Astrocyte (in vitro differentiated cells and primary cell): Measurements from ENCODE around the gene RASL10B. TPM values are rescaled to one million over a fixed set of nuclear protein-coding genes. Genes with fewer than 3 reads are reported as not detected.

Source experiments
- DNase-seq: peaks from one replicate; pipeline ENCODE4 v3.0.0-alpha.2; 2010; ENCODE audit warnings: low read depth
- FAIRE-seq: peaks from 2 replicates; lab custom pipeline; 2011; peaks lifted over from hg19 to GRCh38; lab: Jason Lieb, UNC
- H2AFZ ChIP-seq: 2 replicates; pipeline ENCODE4 v1.6.0; 2012; ENCODE audit warnings: low read depth, low read length, inconsistent platforms
- H3K27ac ChIP-seq: 2 replicates; pipeline ENCODE4 v1.5.1; 2011; ENCODE audit warnings: low read depth, low read length, inconsistent platforms
- H3K27me3 ChIP-seq: 2 replicates; pipeline ENCODE4 v1.6.0; 2011; ENCODE audit warnings: low read length, inconsistent platforms; ENCODE audit not compliant: insufficient read depth
- H3K36me3 ChIP-seq: 2 replicates; pipeline ENCODE4 v1.5.1; 2011; ENCODE audit warnings: low read length, inconsistent platforms; ENCODE audit not compliant: insufficient read depth
- H3K4me1 ChIP-seq: 2 replicates; pipeline ENCODE4 v1.5.1; 2011; ENCODE audit warnings: low read length, inconsistent platforms; ENCODE audit not compliant: insufficient read depth
- H3K4me2 ChIP-seq: 2 replicates; pipeline ENCODE4 v1.6.0; 2012; ENCODE audit warnings: low read length, inconsistent platforms
- H3K4me3 ChIP-seq: 2 replicates; pipeline ENCODE4 v1.5.1; 2011; ENCODE audit warnings: low read depth, mild to moderate bottlenecking, low read length, inconsistent platforms; ENCODE audit not compliant: insufficient read depth
- H3K79me2 ChIP-seq: 2 replicates; pipeline ENCODE4 v1.6.0; 2012; ENCODE audit warnings: mild to moderate bottlenecking, low read length, inconsistent platforms; ENCODE audit not compliant: insufficient read depth
- H3K9ac ChIP-seq: 2 replicates; pipeline ENCODE4 v1.6.0; 2012; ENCODE audit warnings: mild to moderate bottlenecking, low read length, inconsistent platforms
- H3K9me3 ChIP-seq: 2 replicates; pipeline ENCODE4 v1.5.1; 2012; ENCODE audit warnings: low read depth, mild to moderate bottlenecking, low read length, inconsistent platforms; ENCODE audit not compliant: insufficient read depth
- H4K20me1 ChIP-seq: 2 replicates; pipeline ENCODE4 v1.6.0; 2012; ENCODE audit warnings: low read length, inconsistent platforms; ENCODE audit not compliant: insufficient read depth
- H3K27ac Mint-ChIP-seq: one replicate; pipeline ENCODE4 v1.8.0; 2021; ENCODE audit warnings: mild to moderate bottlenecking, mixed read lengths; ENCODE audit not compliant: unreplicated experiment
- H3K27me3 Mint-ChIP-seq: one replicate; pipeline ENCODE4 v1.8.0; 2021; ENCODE audit warnings: low read depth, mixed read lengths; ENCODE audit not compliant: unreplicated experiment
- H3K36me3 Mint-ChIP-seq: one replicate; pipeline ENCODE4 v1.8.0; 2021; ENCODE audit warnings: low read depth, mixed read lengths; ENCODE audit not compliant: unreplicated experiment
- H3K4me1 Mint-ChIP-seq: one replicate; pipeline ENCODE4 v1.8.0; 2021; ENCODE audit warnings: low read depth, mixed read lengths; ENCODE audit not compliant: unreplicated experiment
- H3K4me3 Mint-ChIP-seq: one replicate; pipeline ENCODE4 v1.8.0; 2021; ENCODE audit warnings: mild to moderate bottlenecking, moderate library complexity, mixed read lengths; ENCODE audit not compliant: unreplicated experiment
- H3K9me3 Mint-ChIP-seq: one replicate; pipeline ENCODE4 v1.8.0; 2021; ENCODE audit warnings: mild to moderate bottlenecking, mixed read lengths; ENCODE audit not compliant: unreplicated experiment
- EZH2 ChIP-seq: IDR thresholded peaks from 2 replicates; pipeline ENCODE4 v1.6.1; 2012; ENCODE audit warnings: mild to moderate bottlenecking, low read length, inconsistent platforms; ENCODE audit not compliant: insufficient read depth
- total RNA-seq: library from RNA; stranded (reverse); gene quantifications from 2 replicates; pipeline ENCODE4 v1.2.1, GENCODE V29; 2021
- TF ChIP-seq, protein P1 (sequence below): IDR thresholded peaks from 2 replicates; pipeline ENCODE4 v1.5.1; 2011; ENCODE audit warnings: low read depth, mild to moderate bottlenecking, inconsistent platforms, low read length, moderate library complexity; ENCODE audit not compliant: insufficient read depth

RASL10B gene
- total RNA-seq, 1 donor from 2014 or later, result 21.7 TPM

DNA sequence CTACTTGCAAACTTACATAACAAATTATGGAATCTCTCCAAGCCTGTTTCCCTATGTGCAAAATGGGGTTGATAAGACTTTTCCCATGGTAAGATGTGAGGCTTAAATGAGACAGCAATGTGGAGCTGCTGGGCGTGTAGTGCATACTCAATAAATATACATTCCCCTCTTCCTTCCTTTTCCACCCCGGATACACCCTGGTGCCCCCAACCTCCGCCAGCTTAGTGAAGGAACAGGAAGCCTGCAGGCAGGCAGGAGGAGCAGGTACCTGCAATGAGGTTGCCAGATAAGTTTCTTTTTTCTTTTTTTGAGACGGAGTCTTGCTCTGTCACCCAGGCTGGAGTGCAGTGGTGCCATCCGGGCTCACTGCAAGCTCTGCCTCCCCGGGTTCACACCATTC lies 44.1 kb downstream of the RASL10B start:
- H3K9ac ChIP-seq, result no peak overlapping the region
- H4K20me1 ChIP-seq, result no peaks in the 10 kb centered on the region
- peaks cover 3% of the 10 kb centered on the region for H3K27me3 ChIP-seq
- H3K36me3 ChIP-seq, result no peaks in the 10 kb centered on the region
- no peaks in the 10 kb centered on the region for H3K9me3 ChIP-seq
- DNase-seq (no peak), FAIRE-seq (no peak)
- peaks cover 25% of the 10 kb centered on the region for H3K4me1 ChIP-seq
- H2AFZ ChIP-seq, result no peak overlapping the region
- no peak overlapping the region for H3K4me3 ChIP-seq
- H3K27ac Mint-ChIP-seq, result no peak overlapping the region
- no peaks in the 10 kb centered on the region for H3K79me2 ChIP-seq
- TF ChIP-seq EZH2, result no peak
- TF ChIP-seq, protein P1, sequence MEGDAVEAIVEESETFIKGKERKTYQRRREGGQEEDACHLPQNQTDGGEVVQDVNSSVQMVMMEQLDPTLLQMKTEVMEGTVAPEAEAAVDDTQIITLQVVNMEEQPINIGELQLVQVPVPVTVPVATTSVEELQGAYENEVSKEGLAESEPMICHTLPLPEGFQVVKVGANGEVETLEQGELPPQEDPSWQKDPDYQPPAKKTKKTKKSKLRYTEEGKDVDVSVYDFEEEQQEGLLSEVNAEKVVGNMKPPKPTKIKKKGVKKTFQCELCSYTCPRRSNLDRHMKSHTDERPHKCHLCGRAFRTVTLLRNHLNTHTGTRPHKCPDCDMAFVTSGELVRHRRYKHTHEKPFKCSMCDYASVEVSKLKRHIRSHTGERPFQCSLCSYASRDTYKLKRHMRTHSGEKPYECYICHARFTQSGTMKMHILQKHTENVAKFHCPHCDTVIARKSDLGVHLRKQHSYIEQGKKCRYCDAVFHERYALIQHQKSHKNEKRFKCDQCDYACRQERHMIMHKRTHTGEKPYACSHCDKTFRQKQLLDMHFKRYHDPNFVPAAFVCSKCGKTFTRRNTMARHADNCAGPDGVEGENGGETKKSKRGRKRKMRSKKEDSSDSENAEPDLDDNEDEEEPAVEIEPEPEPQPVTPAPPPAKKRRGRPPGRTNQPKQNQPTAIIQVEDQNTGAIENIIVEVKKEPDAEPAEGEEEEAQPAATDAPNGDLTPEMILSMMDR, result no peak
- no peak overlapping the region for H3K4me2 ChIP-seq
- no peaks in the 10 kb centered on the region for H3K9me3 Mint-ChIP-seq
- H3K4me3 Mint-ChIP-seq, result no peak overlapping the region
- peaks cover 42% of the 10 kb centered on the region for H3K4me1 Mint-ChIP-seq
- H3K27ac ChIP-seq, result no peak overlapping the region
- peaks cover 10% of the 10 kb centered on the region for H3K27me3 Mint-ChIP-seq
- no peaks in the 10 kb centered on the region for H3K36me3 Mint-ChIP-seq

DNA sequence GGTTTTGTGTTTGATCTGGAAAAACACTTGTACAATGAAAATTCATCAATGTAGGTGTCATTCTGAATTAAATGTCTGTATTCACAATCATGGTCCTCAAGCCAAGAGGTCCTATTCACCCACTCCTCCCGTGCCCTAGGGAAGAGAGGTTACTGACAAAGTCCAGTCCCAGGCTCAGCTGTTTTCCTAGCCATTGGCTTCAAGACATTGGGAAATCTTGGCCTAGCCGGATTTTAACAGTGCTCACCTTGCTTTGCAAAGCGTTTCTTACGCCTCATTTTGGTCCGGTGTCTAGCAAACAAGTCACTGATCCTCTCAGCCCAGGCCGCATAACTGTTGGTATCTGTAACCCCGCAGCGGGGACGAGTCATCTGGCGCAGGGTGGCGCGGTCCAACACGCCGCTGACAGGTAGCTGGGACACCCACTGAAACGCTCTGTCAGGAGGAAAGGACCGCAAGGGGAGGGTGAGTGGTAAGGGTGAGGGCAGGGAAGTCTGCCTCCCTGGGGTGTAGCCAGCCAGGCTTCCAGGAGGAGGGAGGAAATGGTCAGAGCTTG lies 47.3 kb downstream of the RASL10B start:
- Histone ChIP-seq H3K79me2 (no peaks in the 10 kb centered on the region), H3K27me3 (peaks cover 18% of the 10 kb centered on the region), H3K27ac (no peak overlapping the region), H3K9ac (no peak overlapping the region), H3K9me3 (no peaks in the 10 kb centered on the region), H3K4me1 (peaks cover 25% of the 10 kb centered on the region), H3K4me2 (peak overlapping the region; percentile 42), H3K4me3 (no peak overlapping the region), H2AFZ (no peak overlapping the region), H4K20me1 (no peaks in the 10 kb centered on the region), H3K36me3 (no peaks in the 10 kb centered on the region)
- Mint-ChIP-seq H3K27ac (peak overlapping the region; percentile 81), H3K36me3 (no peaks in the 10 kb centered on the region), H3K4me1 (peaks cover 37% of the 10 kb centered on the region), H3K4me3 (no peak overlapping the region), H3K9me3 (no peaks in the 10 kb centered on the region), H3K27me3 (peaks cover 11% of the 10 kb centered on the region)
- DNase-seq, result peak; percentile 30
- no peak for TF ChIP-seq EZH2
- FAIRE-seq, result no peak

DNA sequence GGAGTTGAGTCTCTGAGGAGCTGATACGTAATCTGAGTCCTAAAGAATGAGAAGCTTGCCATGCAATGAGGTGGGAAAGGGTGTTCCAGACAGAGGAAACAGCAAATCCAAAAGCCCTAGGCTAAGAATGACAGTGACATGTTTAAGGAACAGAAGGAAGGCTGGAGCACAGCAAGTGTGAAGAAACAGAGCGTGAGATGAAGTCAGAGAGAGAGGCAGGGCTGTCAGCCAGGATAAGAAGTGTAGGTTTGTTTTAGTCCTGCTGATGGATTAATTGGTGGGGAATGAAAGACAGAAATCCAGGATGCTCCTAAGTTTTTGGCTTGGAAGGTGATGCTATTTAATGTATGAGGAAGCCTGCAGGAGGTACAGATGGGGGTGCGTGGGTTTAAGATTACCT lies 49.5 kb downstream of the RASL10B start:
- Mint-ChIP-seq H3K9me3 (no peaks in the 10 kb centered on the region), H3K27ac (no peak overlapping the region), H3K4me3 (no peak overlapping the region), H3K4me1 (peaks cover 20% of the 10 kb centered on the region), H3K27me3 (peaks cover 11% of the 10 kb centered on the region), H3K36me3 (no peaks in the 10 kb centered on the region)
- Histone ChIP-seq H3K27ac (no peak overlapping the region), H3K9ac (no peak overlapping the region), H3K9me3 (no peaks in the 10 kb centered on the region), H3K4me3 (no peak overlapping the region), H3K79me2 (no peaks in the 10 kb centered on the region), H3K27me3 (peaks cover 18% of the 10 kb centered on the region), H3K4me2 (no peak overlapping the region), H4K20me1 (no peaks in the 10 kb centered on the region), H3K4me1 (peaks cover 9% of the 10 kb centered on the region), H2AFZ (no peak overlapping the region), H3K36me3 (no peaks in the 10 kb centered on the region)
- TF ChIP-seq, protein P1, result no peak
- TF ChIP-seq EZH2, result no peak
- no peak for FAIRE-seq
- no peak for DNase-seq
